GM19468 (cell line): ENCODE measurements around the gene MMP14.
"Not testable (repeated sequence)": the region's sequence is repeated elsewhere in the genome, so short reads cannot be mapped to it uniquely, and the experiment has no call there.

Experiments
- ATAC-seq: cut with Tn5 transposase; IDR thresholded peaks from one replicate; pipeline ENCODE4 v1.9.1; 2021; ENCODE audit warnings: mild to moderate bottlenecking, moderate library complexity, moderate number of reproducible peaks; ENCODE audit not compliant: unreplicated experiment; ENCODE audit errors: extremely low read depth

Gene MMP14

GRCh38 chr14:22836301-22837113 lies at the start of gene MMP14:
TSS of gene MMP14 (plus strand) at chr14:22836585. CDS start at chr14:22836818, 233 bp downstream.
- ATAC-seq: no peak

- ATAC-seq: no peak
Measured at GRCh38 chr14:22786685-22787084, 49.7 kb upstream of the MMP14 start.

GRCh38 chr14:22791301-22791700 lies 45.1 kb upstream of the MMP14 start:
- ATAC-seq: no peak

GRCh38 chr14:22792158-22792557 lies 44.2 kb upstream of the MMP14 start:
- no peak for ATAC-seq

- ATAC-seq: not testable (repeated sequence)
Measured at GRCh38 chr14:22793550-22793949, 42.8 kb upstream of the MMP14 start.

GRCh38 chr14:22793976-22794375 lies 42.4 kb upstream of the MMP14 start:
- no peak for ATAC-seq

GRCh38 chr14:22794551-22794951 lies 41.8 kb upstream of the MMP14 start:
- no peak for ATAC-seq

GRCh38 chr14:22796087-22796707 lies 40.2 kb upstream of the MMP14 start:
- ATAC-seq: no peak

- no peak for ATAC-seq
Measured at GRCh38 chr14:22797017-22797917, 39.1 kb upstream of the MMP14 start.

GRCh38 chr14:22798528-22798927 lies 37.9 kb upstream of the MMP14 start:
- ATAC-seq: no peak

- ATAC-seq: no peak
Measured at GRCh38 chr14:22800346-22800745, 36.0 kb upstream of the MMP14 start.

GRCh38 chr14:22801716-22802115 lies 34.7 kb upstream of the MMP14 start:
- no peak for ATAC-seq

GRCh38 chr14:22802860-22803686 lies 33.3 kb upstream of the MMP14 start:
- no peak for ATAC-seq

- ATAC-seq: no peak
Measured at GRCh38 chr14:22803687-22803974, 32.8 kb upstream of the MMP14 start.

- ATAC-seq: not testable (repeated sequence)
Measured at GRCh38 chr14:22805235-22805634, 31.1 kb upstream of the MMP14 start.

- no peak for ATAC-seq
Measured at GRCh38 chr14:22807432-22808087, 28.8 kb upstream of the MMP14 start.

GRCh38 chr14:22808388-22809209 lies 27.8 kb upstream of the MMP14 start:
- no peak for ATAC-seq

- no peak for ATAC-seq
Measured at GRCh38 chr14:22811722-22812121, 24.7 kb upstream of the MMP14 start.

- ATAC-seq: no peak
Measured at GRCh38 chr14:22812744-22813143, 23.6 kb upstream of the MMP14 start.
